HG03103 (cell line): Measurements from ENCODE around the gene CADPS2.

Experiments
- ATAC-seq: cut with Tn5 transposase; IDR thresholded peaks from one replicate; pipeline ENCODE4 v1.9.1; 2021; ENCODE audit warnings: low read depth; ENCODE audit not compliant: unreplicated experiment

Gene CADPS2

DNA sequence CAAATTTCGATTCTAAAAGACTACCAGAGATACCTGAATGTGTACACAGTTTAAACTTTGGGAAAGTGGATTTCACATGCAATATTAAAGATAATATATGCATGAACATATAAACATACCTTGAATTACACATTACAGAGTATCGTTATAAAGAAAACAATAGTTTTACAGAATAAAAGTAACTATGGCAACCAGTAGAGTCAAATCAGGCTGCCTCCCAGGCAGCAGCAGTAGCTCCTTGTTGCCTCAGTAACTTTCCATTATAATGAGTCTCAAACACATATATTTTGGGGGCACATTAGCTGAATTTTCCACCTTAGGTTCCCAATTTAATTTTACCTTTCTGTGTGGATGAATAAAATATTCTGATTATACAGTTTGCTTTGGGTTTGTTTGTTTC, 417.3 kb downstream of the CADPS2 start:
- no peak for ATAC-seq

DNA sequence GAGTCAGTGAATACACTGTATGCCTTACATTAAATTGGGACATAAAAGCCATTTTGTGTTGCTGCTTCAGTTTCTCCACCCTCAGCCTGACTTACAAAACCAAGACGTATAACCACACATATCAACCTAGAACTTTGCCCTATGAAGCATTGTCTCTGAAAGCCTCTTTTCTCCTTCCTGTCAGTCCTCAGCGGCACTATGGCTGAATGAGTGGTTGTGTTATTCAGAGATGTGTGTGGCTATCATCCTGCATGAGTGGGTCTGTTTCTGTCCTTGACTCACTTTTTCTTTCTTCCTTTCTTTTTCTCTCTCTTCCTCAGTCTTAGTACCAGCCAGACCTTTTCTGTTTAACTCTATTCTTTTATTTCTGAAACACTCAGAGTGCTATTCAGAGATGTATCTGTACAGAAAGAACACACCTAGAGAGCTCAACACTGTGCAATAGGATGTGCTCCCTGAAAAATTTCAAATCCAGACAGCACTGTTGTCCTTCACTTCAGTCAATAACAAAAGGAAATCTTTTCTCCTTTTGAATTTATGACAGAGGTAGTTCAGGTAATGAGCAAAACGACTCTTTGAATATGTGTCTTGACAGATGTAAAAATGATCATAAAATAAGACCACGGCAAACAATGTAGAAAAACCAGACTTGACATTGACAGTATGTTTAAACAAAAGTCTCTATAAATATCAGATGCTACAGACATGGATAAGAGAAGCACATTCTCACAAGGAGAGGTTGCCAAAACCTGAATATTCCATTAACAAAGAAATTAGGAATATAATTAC, 418.4 kb downstream of the CADPS2 start:
- no peak for ATAC-seq

DNA sequence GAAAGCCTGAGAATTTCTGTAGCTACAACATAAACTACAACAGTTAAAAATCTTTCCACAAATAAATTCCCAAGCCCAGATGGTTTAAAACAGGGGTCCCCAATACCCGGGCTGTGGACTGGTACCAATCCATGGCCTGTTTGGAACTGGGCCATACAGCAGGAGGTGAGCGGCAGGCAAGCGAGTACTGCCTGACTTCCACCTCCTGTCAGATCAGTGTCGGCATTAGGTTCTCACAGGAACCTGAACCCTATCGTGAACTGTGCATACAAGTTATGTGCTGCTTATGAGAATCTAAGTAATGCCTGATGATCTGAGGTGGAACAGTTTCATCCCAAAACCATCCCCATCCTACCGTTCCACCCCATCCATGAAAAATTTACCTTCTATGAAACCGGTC, 421.0 kb downstream of the CADPS2 start:
- no peak for ATAC-seq

DNA sequence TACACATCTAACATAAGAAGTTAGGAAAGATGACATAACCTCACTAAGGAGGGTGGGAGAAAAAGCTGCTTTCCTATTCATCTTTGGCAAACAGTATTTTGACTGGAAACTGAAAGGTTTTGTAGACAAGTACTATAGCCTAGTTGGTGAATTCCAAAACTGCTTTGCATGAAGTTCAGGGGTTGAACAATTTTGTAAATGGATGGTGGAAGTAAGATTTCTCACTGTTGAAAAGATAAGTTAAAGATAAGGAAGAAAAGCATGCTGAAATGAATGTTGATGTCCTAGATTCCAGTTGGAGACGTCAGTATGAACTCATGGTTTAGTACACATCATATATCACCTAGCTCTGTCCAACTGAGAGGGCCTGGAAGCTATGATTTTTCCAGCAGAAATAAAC, 422.6 kb downstream of the CADPS2 start:
- no peak for ATAC-seq

DNA sequence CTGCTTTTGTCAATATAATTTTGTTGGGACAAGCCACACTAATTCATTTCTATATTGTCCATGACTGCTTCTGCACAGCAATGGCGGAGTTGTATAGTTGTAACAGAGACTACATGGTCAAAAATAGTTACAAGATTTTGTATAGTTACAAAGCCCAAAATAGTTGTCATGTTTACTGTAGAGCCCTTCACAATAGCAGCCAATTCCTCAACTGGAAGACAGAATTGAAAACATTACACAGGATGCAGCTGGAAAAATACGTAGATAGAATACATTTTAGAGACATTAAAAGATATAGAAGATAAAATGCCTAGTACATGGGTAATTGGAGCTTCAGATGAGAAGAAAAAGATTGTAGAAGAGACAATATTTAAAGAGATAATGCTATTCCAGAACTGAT, 425.3 kb downstream of the CADPS2 start:
- ATAC-seq = no peak

DNA sequence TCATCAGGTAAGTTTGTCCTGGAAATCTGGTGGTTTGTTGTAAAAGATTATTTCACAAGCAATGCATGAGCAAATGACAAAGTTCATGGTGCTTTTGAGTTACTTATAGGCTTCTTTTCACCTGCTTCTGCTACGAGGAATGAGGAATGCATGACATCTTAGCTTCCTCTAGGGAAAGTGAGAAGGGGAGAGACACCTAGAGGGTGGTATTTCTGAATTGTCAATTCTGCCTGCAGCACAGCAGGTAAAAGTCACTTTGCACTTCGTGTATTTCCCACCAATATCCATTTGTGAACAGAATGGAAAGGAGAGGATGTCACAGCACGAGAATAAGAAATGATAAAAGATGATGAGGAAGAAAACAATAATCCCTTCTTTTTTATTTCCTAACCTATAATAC, 428.3 kb downstream of the CADPS2 start:
- no peak for ATAC-seq

DNA sequence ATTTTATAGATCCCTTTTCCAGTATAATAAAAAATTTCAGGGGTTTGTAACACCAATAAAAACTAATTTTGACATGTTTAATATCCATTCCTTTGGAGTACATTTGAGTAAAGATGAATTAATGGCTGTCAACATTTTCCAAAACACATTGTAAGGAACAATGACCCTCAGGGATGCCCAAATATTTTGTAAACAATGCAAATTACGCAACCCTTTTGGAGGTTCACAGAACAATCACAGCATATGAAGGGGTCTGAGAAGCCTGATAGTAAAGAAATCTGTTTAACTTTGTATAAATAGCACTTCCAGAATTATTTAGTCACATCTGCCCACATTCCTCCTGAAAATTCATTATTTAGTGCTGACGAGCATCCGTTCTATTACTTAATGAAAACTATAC, 428.9 kb downstream of the CADPS2 start:
- ATAC-seq = no peak

DNA sequence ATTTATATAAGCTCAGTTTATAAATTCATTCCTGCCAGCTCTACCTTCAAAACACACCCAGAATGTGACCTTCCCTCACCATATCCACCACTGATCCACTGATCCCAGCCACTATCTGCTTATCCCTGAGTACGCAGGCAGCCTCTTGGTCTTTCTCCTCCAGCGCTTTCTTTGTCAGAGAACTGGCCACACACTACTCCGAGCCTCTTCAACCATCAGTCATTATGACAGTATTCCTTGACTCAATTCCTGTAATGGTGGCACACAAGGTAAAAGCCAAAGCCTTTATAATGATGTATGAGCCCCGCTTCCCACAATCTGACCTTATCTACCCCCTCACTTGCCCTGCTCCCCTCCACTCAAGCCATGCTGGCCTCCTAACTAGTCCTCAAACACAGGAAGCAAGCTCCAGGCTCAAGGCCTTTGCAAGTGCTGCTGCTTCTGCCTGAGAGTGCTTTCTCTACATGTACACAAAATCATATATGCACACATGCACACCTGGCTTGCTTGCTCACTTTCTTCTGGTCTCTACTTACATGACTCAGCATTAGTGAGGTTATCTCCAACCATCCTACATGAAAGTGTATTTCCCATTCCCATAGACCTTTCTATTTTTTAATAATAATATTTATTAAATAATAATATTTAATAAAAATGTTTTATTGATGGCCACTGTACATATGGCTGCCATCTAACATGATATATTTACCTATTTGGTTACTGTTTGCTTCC, 431.3 kb downstream of the CADPS2 start:
- no peak for ATAC-seq

DNA sequence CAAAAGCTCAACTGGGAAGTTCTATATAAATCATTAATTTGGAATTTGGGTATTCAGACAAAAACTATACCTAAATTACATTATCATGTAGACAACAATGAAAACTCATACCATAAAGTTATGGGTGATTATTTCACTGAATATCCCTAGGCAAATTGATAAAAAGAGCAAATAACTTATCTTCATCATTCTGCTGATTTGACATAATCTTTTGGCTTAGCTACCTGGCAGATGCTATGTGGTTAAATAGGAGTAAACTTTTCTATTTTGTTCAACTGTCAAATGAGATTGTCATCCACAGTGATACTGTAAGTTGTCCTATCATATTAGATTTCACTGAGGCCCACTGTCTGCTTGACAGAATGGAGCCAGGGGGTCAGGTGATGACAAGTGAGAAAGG, 432.8 kb downstream of the CADPS2 start:
- no peak for ATAC-seq

DNA sequence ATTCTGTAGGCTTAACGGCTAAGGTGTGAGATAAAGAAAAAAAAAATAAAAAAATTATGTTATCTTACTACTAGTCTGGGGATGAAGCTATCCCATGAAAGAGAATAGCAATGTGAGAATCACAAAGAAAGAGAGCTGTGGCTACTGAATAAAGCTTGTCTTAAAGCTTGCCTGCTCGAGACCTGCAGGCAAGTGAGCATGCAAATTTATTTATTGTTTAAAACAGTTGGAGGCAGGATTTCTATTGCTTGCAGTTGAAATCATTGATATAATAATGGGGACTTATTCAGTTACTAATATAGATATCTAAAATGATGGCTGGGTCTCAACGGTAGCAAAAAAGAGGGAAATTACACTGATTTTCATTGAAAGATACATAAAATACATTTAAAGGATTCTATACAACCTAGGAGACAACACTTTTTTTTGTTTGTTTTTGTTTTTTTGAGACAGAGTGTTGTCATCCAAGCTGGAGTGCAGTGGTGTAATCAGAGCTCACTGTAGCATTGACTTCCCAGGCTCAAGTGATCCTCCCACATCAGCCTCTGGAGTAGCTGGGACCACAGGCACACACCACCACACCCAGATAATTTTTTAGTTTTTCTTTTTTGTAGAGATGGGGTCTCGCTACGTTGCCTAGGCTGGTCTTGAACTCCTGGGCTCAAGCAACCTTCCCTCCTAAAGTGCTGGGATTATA, 437.2 kb downstream of the CADPS2 start:
- ATAC-seq = no peak

DNA sequence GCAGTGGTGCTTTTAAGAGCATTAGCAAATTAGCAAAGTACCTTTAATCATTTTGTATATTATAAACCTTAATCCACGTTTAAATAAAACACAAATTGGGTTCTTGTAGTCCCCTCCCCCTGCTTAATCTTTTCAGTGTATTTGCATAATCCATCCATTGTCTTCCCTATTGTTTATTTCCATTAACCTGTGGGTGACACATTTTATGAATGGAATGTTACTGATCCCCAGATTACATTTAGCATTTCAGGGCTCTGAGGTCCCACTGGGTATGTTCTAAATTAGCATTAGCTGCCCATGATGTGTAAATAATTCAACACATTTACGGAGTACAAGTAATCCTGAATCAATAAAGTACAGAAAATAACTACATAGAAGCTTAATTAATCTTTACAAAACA, 443.3 kb downstream of the CADPS2 start:
- ATAC-seq = no peak

DNA sequence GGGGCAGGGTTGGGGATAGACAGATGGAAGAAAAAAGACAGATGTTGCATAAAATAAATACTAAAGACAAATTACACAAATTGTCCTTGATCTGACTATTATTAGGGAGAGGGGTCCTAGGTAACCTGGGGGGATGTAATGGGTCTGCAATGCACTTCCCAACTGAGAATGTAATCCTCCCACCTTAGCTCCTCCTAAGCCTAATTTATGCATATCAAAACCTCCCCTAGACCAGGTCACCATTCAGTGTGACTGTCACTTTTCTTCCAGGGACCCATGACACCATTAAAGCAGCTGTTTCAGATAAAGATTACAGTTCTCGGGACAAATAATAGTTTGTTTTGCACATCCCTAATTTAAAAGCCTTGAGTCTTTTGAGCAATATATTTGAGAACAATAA, 447.8 kb downstream of the CADPS2 start:
- ATAC-seq = no peak

DNA sequence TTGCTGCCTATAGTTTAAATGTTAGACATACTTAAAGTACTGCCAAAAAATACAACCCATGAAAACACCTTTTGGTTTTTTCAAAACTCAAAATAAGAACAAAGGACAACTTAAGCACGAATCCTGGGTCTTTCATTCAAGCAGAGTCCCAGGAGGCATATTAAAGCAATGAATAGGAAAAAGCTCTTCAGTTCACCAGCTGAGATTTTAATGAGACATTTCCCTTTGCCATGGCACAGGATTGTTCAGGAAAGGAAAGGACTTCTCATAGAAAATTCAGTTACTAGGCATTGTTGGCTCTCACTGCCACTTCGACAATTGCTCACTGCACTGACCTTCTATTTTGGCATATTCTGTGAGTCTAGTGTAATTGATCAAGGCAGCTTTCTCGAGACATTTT, 448.3 kb downstream of the CADPS2 start:
- no peak for ATAC-seq

DNA sequence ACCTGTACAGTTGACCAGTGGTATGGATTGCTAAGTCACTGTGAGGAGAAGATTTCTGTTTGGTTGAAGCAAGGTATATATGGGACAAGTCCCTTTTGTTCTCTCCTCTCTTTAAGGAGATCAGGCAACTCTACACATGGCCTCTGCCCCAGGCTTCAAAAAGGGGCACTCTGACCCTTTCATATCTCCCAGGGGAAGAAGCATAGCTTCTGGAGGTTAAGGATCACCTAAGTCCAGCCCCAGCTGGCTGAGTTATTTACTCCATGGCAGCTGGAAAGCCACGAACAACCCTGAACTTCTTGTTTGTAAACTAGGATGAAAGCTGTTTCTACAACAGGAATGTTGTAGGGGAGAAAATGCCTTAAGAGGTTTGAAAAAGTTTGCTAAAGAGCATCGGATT, 452.5 kb downstream of the CADPS2 start:
- ATAC-seq = no peak

DNA sequence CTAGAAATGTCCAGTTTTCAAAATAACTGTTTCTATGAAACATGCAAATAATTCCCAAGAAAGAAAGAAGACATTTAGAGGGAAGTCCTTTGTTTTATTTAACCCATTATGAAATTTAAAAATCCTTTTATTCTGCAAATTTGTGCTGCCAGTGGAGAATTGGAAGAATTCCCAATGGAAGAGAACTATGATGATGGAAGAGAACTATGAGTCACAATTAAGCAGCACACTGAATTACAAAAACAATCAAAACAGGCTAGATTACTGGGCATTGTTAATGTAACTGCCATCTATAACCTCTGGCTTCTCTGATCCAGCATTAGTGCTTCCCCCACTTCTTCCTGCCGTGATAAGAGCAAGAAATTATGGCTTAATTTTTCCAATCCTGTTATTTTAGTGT, 455.6 kb downstream of the CADPS2 start:
- ATAC-seq = no peak

DNA sequence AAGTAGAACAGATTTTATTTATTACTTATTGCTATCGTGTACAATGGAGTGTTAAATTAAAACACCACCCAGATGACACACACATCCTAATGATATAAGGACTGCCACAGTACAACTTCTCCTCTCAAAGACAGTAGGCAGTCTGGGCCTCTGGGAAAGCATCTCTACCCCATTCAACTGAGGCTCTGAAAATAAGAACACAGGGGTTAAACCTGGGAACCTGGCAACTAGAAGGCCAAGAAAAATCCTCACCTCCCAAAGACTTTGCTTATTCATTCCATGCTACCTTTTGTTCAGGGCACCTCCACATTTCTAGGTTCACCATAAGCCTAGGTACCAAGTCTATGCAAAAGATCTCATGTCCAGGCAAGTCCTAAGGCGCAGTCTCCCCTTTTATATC, 456.3 kb downstream of the CADPS2 start:
- ATAC-seq = no peak

DNA sequence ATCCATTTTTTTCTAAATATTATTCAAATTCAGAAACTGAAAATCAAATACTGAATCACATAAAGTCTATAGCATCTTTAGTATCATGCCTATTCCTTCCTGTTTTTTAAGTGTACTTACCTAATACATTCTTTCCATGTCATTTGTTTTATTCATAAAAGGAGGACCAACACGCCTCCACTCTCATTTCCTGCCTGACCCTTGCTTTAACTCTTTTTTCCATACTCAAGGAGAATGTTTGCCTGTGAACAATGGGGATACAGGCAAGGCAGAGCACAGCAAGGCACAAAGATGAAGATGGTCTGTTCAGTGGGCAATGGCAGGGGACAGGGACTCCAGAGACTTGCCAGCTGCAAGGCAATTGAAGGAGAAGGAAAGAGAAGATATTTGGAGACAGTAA, 460.5 kb downstream of the CADPS2 start:
- ATAC-seq = no peak

DNA sequence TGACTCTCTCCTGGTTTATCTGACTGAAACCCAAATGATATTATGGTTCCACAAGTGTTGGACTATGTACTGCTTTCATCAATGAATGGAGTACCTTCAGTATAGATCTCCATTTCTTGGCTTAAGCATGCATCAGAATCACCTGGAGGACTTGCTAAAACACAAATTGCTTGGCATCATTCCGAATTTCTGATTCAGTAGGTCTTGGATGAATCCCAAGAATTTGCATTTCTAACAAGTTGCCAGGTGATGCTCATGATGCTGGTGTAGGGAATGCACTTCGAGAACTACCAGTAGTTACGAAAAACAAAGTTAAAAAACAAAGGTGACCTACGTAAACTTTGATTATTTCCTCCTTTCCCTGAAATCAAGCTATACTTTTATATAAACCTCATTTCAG, 462.7 kb downstream of the CADPS2 start:
- no peak for ATAC-seq

DNA sequence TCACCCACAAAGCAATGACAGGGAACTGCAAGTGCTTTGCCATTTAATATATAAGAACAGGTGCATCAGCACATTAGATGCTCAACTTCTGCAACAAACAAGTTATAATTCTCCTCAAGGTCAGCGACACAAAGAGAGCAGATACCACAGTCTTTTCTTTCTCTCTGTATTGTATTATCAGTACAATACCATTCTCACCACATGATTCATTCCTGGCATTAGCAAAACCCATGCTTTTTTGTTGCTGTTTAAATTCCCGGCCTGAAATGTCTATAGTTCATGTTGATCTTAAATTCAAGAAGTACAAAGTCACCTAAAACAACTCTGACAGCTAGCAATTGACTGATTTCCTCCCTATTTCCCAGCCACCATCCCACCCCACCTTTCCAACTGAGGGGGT, 469.9 kb downstream of the CADPS2 start:
- no peak for ATAC-seq

DNA sequence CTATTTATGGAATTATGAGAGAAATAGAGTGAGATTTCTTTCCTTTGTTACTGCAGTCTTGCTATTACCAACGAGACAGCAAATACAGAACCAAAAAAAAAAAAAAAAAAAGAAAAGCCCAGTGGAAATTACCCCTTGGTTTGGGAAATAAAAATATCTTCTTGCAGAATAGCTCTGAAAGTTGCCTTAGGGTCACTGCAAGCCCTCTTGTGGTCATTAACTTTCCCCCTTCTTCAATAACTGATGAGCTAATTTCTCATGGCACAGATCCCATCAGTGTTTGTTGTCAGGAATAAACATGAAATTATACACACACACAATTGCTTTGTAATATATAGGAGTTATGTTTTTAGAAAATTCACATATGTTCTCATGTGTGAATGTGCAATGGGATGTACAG, 470.8 kb downstream of the CADPS2 start:
- ATAC-seq = no peak

DNA sequence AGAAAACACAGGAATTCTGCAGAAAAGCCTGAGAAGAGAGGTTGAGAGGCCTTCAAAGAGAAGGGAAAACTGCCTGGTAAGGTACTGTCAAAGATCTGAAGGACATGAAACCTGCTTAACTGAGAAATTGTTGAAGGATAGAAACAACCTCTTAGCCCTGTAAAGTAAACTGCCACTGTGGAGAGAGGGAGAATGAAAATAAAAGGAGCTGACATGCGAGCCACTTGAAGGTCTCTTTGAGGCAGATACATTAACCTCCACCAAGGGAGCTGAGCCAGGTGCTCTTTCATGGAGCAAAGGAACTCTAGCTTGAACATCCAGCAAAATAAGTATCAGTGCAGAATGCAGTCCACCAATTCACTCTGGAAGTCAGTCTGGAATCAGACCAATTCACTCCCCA, 472.9 kb downstream of the CADPS2 start:
- ATAC-seq = no peak

DNA sequence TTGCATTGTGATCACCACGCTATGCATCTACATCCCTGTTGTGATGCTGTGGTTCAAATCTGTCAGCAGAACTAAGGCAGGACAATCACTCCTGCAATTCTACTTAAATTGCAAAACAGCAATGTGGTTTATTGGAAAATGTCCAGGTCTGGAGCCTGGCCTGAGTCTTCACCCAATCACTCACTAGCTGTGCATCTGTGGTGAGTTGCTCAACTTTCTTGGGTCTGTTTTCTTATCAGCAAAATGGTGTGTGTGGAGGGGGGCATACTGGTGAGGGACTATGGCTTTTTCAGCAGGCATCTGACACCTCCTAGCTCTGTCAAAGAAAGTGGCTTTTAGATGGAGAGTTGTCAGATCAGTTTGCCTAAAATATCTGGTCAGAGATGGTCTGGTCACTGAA, 473.4 kb downstream of the CADPS2 start:
- ATAC-seq = no peak
